Neuronal stem cell (in vitro differentiated cells): ENCODE results near the gene ST6GALNAC2.
A peak's percentile ranks its signal among the peaks of the same experiment; 100 is the strongest.

ENCODE experiments used
- DNase-seq: peaks from one replicate; pipeline ENCODE4 v3.0.0-alpha.2; 2013; ENCODE audit warnings: low spot score
- H2AFZ ChIP-seq: one replicate; pipeline ENCODE4 v1.6.1; 2013; ENCODE audit warnings: mild to moderate bottlenecking, low read length, inconsistent platforms
- H2AK5ac ChIP-seq: 2 replicates; pipeline ENCODE4 v1.6.1; 2013; ENCODE audit warnings: low read depth, mild to moderate bottlenecking, inconsistent platforms, low read length, moderate library complexity, mixed read lengths
- H2BK120ac ChIP-seq: 2 replicates; pipeline ENCODE4 v1.6.1; 2013; ENCODE audit warnings: low read depth, mild to moderate bottlenecking, inconsistent platforms, low read length, moderate library complexity, mixed read lengths
- H2BK12ac ChIP-seq: one replicate; pipeline ENCODE4 v1.6.1; 2013; ENCODE audit warnings: low read length, inconsistent platforms
- H2BK15ac ChIP-seq: 2 replicates; pipeline ENCODE4 v1.6.1; 2013; ENCODE audit warnings: mild to moderate bottlenecking, low read length, inconsistent platforms, mixed read lengths
- H2BK5ac ChIP-seq: one replicate; pipeline ENCODE4 v1.6.1; 2013; ENCODE audit warnings: inconsistent platforms, mild to moderate bottlenecking, low read length, moderate library complexity
- H3K14ac ChIP-seq: one replicate; pipeline ENCODE4 v1.6.1; 2013; ENCODE audit warnings: low read length, inconsistent platforms
- H3K18ac ChIP-seq: 2 replicates; pipeline ENCODE4 v1.6.1; 2013; ENCODE audit warnings: low read length, inconsistent platforms
- H3K23ac ChIP-seq: 2 replicates; pipeline ENCODE4 v1.6.1; 2013; ENCODE audit warnings: low read depth, mild to moderate bottlenecking, mixed read lengths, low read length, inconsistent platforms; ENCODE audit not compliant: poor library complexity
- H3K27ac ChIP-seq: replicated peaks from 3 replicates; pipeline ENCODE4 v1.5.1; 2013; ENCODE audit warnings: low read length, inconsistent platforms
- H3K27me3 ChIP-seq, 3 experiments: 2 replicates each; pipeline ENCODE4 v1.6.1; 2013; ENCODE audit warnings: low read length in 3 of 3, mild to moderate bottlenecking in 2 of 3, inconsistent platforms in 1 of 3, low read depth in 1 of 3, mixed read lengths in 1 of 3, moderate library complexity in 1 of 3; ENCODE audit not compliant: control insufficient read depth in 3 of 3, insufficient read depth in 3 of 3
- H3K36me3 ChIP-seq, 2 donors: replicated peaks in 1 of 2; 2 replicates each; pipeline ENCODE4 v1.6.1; 2013; ENCODE audit warnings: low read length in 2 of 2; ENCODE audit not compliant: control insufficient read depth in 2 of 2, insufficient read depth in 2 of 2
- H3K4ac ChIP-seq: 2 replicates; pipeline ENCODE4 v1.6.1; 2013; ENCODE audit warnings: inconsistent platforms, mild to moderate bottlenecking, low read length, moderate library complexity
- H3K4me1 ChIP-seq, 2 donors: 1 replicate in 1 of 2; 2 replicates in 1 of 2; pipeline ENCODE4 v1.6.1; 2013; ENCODE audit warnings: low read length in 2 of 2, low read depth in 1 of 2; ENCODE audit not compliant: control insufficient read depth in 2 of 2, insufficient read depth in 1 of 2
- H3K4me2 ChIP-seq: one replicate; pipeline ENCODE4 v1.6.1; 2013; ENCODE audit warnings: mild to moderate bottlenecking, low read length, inconsistent platforms; ENCODE audit not compliant: insufficient read depth, poor library complexity, severe bottlenecking
- H3K4me3 ChIP-seq, 2 donors: 2 replicates each; pipeline ENCODE4 v1.5.1; 2013; ENCODE audit warnings: low read length in 2 of 2, mild to moderate bottlenecking in 2 of 2, inconsistent platforms in 1 of 2, moderate library complexity in 1 of 2
- H3K79me1 ChIP-seq: one replicate; pipeline ENCODE4 v1.6.1; 2013; ENCODE audit warnings: low read depth, mild to moderate bottlenecking, inconsistent platforms, low read length, moderate library complexity
- H3K9ac ChIP-seq: one replicate; pipeline ENCODE4 v1.6.1; 2013; ENCODE audit warnings: mild to moderate bottlenecking, low read depth, low read length, inconsistent platforms; ENCODE audit not compliant: poor library complexity
- H3K9me3 ChIP-seq, 2 donors: replicated peaks in 1 of 2; 2 replicates each; pipeline versions ENCODE3 to v1.6.1; 2013; ENCODE audit warnings: low read length in 2 of 2, mild to moderate bottlenecking in 2 of 2, inconsistent platforms in 1 of 2, low read depth in 1 of 2, mixed read lengths in 1 of 2, moderate library complexity in 1 of 2; ENCODE audit not compliant: control insufficient read depth in 2 of 2, insufficient read depth in 1 of 2
- H4K8ac ChIP-seq: one replicate; pipeline ENCODE4 v1.6.1; 2013; ENCODE audit warnings: low read depth, mild to moderate bottlenecking, inconsistent platforms, low read length, moderate library complexity
- H4K91ac ChIP-seq: one replicate; pipeline ENCODE4 v1.6.1; 2013; ENCODE audit warnings: low read length, low read depth, mild to moderate bottlenecking, inconsistent platforms; ENCODE audit not compliant: poor library complexity
- WGBS, 2 donors: extraction: QIAGEN DNeasy Blood & Tissue Kit; methylation state at CpG; one replicate each; pipeline ENCODE4 v1.1.7; 2013; ENCODE audit warnings: missing lambda C conversion rate in 2 of 2, mixed read lengths in 1 of 2; ENCODE audit not compliant: insufficient read length in 2 of 2, insufficient replicate concordance in 1 of 2; ENCODE audit errors: extremely low coverage in 2 of 2; 5-methylcytosine and 5-hydroxymethylcytosine counted together

Gene ST6GALNAC2

DNA sequence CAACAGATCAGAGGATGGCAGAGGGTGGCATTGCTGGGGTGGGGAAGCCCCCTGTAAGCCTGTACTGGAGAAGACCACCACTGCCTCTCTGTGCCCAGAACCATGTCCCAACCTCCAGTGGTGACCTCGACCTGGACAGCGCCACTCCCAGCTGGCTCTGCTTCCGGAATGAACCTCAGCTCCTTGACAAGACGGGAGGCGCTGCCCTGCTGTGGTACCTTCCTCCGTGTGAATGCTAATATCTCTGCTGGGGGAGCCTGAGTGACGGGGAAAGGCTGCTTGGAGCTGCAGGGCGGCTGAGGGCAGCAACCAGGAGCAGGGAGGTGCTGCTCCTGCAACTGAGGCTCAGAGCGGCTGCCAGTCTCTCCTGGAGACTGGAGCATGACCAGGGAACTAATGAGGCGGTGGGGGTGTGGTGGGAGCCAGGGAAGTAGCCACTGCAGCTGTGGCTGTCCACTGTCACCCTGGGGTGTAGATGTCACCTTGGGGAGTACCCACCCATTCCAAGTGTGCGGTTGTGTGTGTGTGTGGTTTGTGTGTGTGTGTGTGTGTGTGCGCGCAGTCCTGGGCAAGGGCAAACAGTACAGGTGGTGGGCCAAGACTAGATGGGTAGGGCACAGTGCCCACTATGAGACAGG lies 39.6 kb downstream of the ST6GALNAC2 start:
- DNase-seq, result no peak
- peaks cover 11 to 43% of the 10 kb centered on the region in 2 donors for H3K4me1 ChIP-seq
- WGBS, 2 donors, result no CpG with 5 or more reads among the region's 13 CpGs

DNA sequence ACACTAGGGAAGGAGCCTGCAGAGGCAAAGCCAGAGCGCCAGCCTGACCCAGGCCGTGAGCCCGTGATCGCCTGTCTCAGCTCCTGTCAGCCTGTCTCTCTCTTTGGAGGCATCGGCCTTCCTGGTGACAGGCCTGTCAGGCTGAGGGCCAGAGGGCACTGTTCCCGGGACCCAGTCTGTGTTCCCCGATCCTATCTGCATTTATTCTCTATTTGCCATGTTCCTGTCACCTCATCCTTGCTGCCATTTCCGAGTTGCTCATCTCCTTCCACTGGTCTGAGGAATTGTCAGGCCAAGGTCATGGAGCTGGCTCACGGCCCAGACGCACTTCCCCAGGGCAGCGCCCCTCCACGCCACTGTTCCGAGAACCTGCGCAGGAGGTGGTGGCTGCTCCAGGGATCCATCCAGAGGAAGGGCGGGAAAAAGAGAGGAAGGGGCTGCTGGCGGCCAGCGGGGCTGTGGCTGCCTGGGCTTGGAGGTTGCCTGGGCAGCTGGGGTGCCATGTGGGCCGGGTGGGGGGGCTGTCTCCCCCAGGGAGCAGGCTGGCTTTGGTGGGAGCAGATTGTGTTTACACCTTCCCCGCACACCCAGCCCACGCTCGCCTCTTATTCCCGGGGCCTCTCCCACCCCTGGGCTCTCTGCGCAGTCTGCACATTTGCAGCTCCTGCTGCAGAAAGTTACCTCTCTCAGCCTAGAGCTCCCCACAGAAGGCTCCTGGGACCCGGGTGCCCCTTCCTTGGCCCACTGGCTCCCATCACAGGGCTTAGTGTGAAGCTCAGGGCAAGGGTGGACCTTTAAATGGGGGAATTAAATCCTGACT lies 40.9 kb downstream of the ST6GALNAC2 start:
- Histone ChIP-seq H3K4ac (no peak overlapping the region), H3K9ac (no peak overlapping the region), H3K36me3 (no peaks in the 10 kb centered on the region), H2AFZ (peak overlapping the region; percentile 81), H3K4me3 (peak overlapping the region in 1 of 2 donors; percentile 20), H3K4me2 (no peak overlapping the region), H4K91ac (no peak overlapping the region), H2BK12ac (no peak overlapping the region), H3K4me1 (peaks cover 12 to 43% of the 10 kb centered on the region in 2 donors), H3K14ac (no peak overlapping the region), H3K18ac (no peak overlapping the region), H2BK5ac (no peak overlapping the region), H4K8ac (no peak overlapping the region), H2AK5ac (no peak overlapping the region), H3K27me3 (peaks cover 0 to 54% (median 13%) of the 10 kb centered on the region in 3 experiments), H3K9me3 (no peaks in the 10 kb centered on the region), H3K27ac (no peak overlapping the region), H2BK120ac (no peak overlapping the region), H3K23ac (no peak overlapping the region), H3K79me1 (no peaks in the 10 kb centered on the region), H2BK15ac (no peak overlapping the region)
- no CpG with 5 or more reads among the region's 24 CpGs for WGBS, 2 donors
- no peak for DNase-seq

More for the DNA sequence above, 39.6 kb downstream of the ST6GALNAC2 start:
- Histone ChIP-seq H4K91ac (no peak overlapping the region), H3K14ac (peak overlapping the region; percentile 78), H3K18ac (peak overlapping the region; percentile 32), H2BK15ac (no peak overlapping the region), H2BK12ac (no peak overlapping the region), H4K8ac (no peak overlapping the region), H3K23ac (no peak overlapping the region), H3K9me3 (no peaks in the 10 kb centered on the region), H3K27me3 (peaks cover 0 to 52% (median 10%) of the 10 kb centered on the region in 3 experiments), H3K36me3 (no peaks in the 10 kb centered on the region), H3K79me1 (no peaks in the 10 kb centered on the region), H3K9ac (no peak overlapping the region), H2BK120ac (no peak overlapping the region), H3K27ac (no peak overlapping the region), H2AK5ac (peak overlapping the region; percentile 39), H3K4me3 (no peak overlapping the region), H2BK5ac (no peak overlapping the region), H2AFZ (no peak overlapping the region), H3K4ac (no peak overlapping the region), H3K4me2 (no peak overlapping the region)

- no CpG with 5 or more reads among the region's 22 CpGs for WGBS, 2 donors
- Histone ChIP-seq H3K4me3 (peak overlapping the region in 1 of 2 donors; percentile 20), H2AFZ (peak overlapping the region; percentile 81), H3K4me1 (peaks cover 12 to 43% of the 10 kb centered on the region in 2 donors), H3K23ac (no peak overlapping the region), H3K27ac (no peak overlapping the region), H2BK12ac (no peak overlapping the region), H2AK5ac (no peak overlapping the region), H3K79me1 (no peaks in the 10 kb centered on the region), H3K27me3 (peaks cover 0 to 62% (median 20%) of the 10 kb centered on the region in 3 experiments), H2BK15ac (no peak overlapping the region), H3K36me3 (no peaks in the 10 kb centered on the region), H4K8ac (no peak overlapping the region), H3K9me3 (no peaks in the 10 kb centered on the region), H3K9ac (no peak overlapping the region), H4K91ac (no peak overlapping the region), H2BK120ac (no peak overlapping the region), H3K4ac (no peak overlapping the region), H3K18ac (peak overlapping the region; percentile 6), H3K14ac (no peak overlapping the region), H3K4me2 (no peak overlapping the region), H2BK5ac (no peak overlapping the region)
- DNase-seq, result no peak
Observed at GRCh38 chr17:76543826-76544545, 41.7 kb downstream of the ST6GALNAC2 start.

GRCh38 chr17:76543482-76543825 lies 42.2 kb downstream of the ST6GALNAC2 start:
- H3K18ac ChIP-seq, result no peak overlapping the region
- no peak overlapping the region for H3K4me3 ChIP-seq
- no peak overlapping the region for H4K91ac ChIP-seq
- no peak overlapping the region for H3K14ac ChIP-seq
- no peak overlapping the region for H3K27ac ChIP-seq
- H3K23ac ChIP-seq, result no peak overlapping the region
- H2BK15ac ChIP-seq, result no peak overlapping the region
- no peaks in the 10 kb centered on the region for H3K79me1 ChIP-seq
- no peak overlapping the region for H2AK5ac ChIP-seq
- H2AFZ ChIP-seq, result peak overlapping the region; percentile 81
- H3K9ac ChIP-seq, result no peak overlapping the region
- no peak overlapping the region for H2BK5ac ChIP-seq
- no peak overlapping the region for H3K4me2 ChIP-seq
- WGBS, 2 donors, result no CpG with 5 or more reads among the region's 6 CpGs
- no peaks in the 10 kb centered on the region for H3K36me3 ChIP-seq
- peaks cover 2 to 67% (median 26%) of the 10 kb centered on the region in 3 experiments for H3K27me3 ChIP-seq
- no peak for DNase-seq
- no peak overlapping the region for H2BK120ac ChIP-seq
- no peak overlapping the region for H4K8ac ChIP-seq
- H3K4ac ChIP-seq, result no peak overlapping the region
- H3K9me3 ChIP-seq, result no peaks in the 10 kb centered on the region
- peaks cover 13 to 44% of the 10 kb centered on the region in 2 donors for H3K4me1 ChIP-seq
- no peak overlapping the region for H2BK12ac ChIP-seq
